GM12873 (cell line): ENCODE data around the gene ZDHHC8.

Experiments used
- TF ChIP-seq, protein P1 (sequence below): IDR thresholded peaks from 2 replicates; pipeline ENCODE4 v1.5.1; 2012; ENCODE audit warnings: low read depth, mild to moderate bottlenecking, moderate library complexity, low read length, control low read depth; ENCODE audit not compliant: insufficient read depth; ENCODE audit errors: missing control alignments

ZDHHC8 gene

GRCh38 chr22:20178915-20179227 lies 47.3 kb downstream of the ZDHHC8 start:
- TF ChIP-seq, protein P1, sequence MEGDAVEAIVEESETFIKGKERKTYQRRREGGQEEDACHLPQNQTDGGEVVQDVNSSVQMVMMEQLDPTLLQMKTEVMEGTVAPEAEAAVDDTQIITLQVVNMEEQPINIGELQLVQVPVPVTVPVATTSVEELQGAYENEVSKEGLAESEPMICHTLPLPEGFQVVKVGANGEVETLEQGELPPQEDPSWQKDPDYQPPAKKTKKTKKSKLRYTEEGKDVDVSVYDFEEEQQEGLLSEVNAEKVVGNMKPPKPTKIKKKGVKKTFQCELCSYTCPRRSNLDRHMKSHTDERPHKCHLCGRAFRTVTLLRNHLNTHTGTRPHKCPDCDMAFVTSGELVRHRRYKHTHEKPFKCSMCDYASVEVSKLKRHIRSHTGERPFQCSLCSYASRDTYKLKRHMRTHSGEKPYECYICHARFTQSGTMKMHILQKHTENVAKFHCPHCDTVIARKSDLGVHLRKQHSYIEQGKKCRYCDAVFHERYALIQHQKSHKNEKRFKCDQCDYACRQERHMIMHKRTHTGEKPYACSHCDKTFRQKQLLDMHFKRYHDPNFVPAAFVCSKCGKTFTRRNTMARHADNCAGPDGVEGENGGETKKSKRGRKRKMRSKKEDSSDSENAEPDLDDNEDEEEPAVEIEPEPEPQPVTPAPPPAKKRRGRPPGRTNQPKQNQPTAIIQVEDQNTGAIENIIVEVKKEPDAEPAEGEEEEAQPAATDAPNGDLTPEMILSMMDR, result no peak

- TF ChIP-seq, protein P1, result no peak
These were observed 48.0 kb downstream of the ZDHHC8 start for GRCh38 chr22:20179455-20180244.

GRCh38 chr22:20180245-20180630 lies 48.6 kb downstream of the ZDHHC8 start:
- TF ChIP-seq, protein P1, result no peak

DNA sequence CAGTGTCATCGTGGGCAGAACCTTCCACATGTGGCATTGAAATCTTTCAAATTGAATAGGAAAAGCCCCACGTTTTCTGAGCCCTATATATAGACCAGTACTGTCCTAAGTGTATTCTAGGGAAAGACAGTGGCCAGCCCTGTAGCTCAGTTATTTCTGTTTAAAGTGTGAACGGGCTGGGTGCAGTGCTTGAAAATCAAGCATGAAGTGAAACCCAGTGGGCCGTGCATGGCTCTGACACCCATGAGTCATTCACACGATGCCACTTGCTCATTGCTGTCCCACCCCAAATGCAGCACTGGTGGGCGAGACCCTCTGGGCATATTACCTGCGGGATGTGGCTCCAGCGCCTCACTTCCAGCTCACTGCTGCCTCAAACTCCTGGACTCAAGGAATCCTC lies 49.0 kb downstream of the ZDHHC8 start:
- TF ChIP-seq, protein P1, result no peak

DNA sequence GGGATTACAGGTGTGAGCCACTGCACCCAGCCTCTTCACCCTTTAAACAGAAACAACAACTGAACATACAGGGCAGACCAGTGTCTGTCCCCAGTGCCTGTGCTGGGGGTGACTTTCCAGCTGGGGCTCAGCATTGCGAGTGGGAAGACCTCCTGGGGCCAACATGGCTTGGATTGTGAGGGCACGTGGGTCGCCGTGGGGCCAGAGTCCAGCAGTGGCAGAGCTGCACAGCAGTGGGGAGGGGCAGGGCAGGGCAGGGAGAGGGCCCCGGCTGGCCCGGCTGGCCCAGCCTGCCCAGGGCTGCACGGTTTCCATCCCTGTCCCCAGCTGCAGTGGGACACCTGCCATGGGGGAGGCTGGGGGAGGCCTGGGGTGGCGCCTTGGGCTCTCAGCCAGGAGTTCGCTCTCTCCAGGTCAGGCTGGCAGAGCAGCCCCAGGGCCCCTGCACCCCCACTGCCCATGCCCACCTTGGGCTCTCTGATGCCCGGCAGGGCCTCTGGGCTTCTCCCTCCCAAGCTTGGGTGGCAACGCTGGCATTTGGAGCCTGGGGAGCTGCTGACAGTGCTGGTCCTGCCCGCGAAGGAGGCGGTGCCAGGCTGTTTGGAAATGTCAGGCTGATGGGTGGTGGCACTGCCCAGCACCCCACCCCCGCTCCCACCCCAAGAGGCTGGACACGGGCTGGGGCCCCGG lies 49.7 kb downstream of the ZDHHC8 start:
- TF ChIP-seq, protein P1, result no peak

GRCh38 chr22:20181884-20182236 lies 50.3 kb downstream of the ZDHHC8 start:
- TF ChIP-seq, protein P1, result no peak

DNA sequence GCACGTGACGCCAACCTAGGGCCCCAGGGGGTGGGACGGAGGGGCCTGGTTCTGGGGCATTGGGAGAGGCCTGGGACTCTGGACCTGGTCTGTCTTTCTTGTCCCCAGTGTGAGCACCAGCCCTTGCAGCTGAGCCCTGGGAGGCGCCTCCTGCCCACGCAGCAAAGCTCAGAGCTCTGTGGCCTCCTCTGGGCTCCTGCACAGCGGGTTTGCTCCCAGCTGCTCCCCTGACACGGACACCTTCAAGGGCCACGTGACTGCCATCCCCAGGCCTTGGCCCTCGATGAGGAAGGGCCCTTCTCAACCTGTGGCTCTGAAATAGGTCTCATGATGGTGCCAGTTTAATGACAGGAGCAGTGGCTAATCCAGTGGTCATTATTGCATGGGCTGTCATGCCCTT lies 50.8 kb downstream of the ZDHHC8 start:
- TF ChIP-seq, protein P1, result no peak
